HG03469 (cell line): Measurements from ENCODE around the gene NFKBIE.
A peak's percentile ranks its signal among the peaks of the same experiment; 100 is the strongest.

Experiments
- ATAC-seq: cut with Tn5 transposase; IDR thresholded peaks from one replicate; pipeline ENCODE4 v1.9.1; 2021; ENCODE audit warnings: mild to moderate bottlenecking, moderate library complexity, moderate number of reproducible peaks; ENCODE audit not compliant: unreplicated experiment

Gene NFKBIE

GRCh38 chr6:44228031-44228430, 37.3 kb downstream of the NFKBIE start:
- ATAC-seq: no peak

GRCh38 chr6:44227148-44227793, 38.1 kb downstream of the NFKBIE start:
- ATAC-seq: no peak

- ATAC-seq: no peak
These were observed 38.8 kb downstream of the NFKBIE start for GRCh38 chr6:44226368-44227147.

GRCh38 chr6:44225579-44226325, 39.6 kb downstream of the NFKBIE start:
- no peak for ATAC-seq

GRCh38 chr6:44224965-44225305, 40.4 kb downstream of the NFKBIE start:
- no peak for ATAC-seq

GRCh38 chr6:44224029-44224964, 41.1 kb downstream of the NFKBIE start:
- no peak for ATAC-seq

GRCh38 chr6:44223319-44224028, 41.9 kb downstream of the NFKBIE start, which contains the start of gene SLC29A1:
SLC29A1 (plus strand) TSS chr6:44223595; CDS start chr6:44227314, 3,719 bp downstream.
- ATAC-seq: no peak

- ATAC-seq: no peak
These were observed 42.6 kb downstream of the NFKBIE start for GRCh38 chr6:44222486-44223318.

GRCh38 chr6:44221961-44222335, 43.4 kb downstream of the NFKBIE start:
- ATAC-seq: no peak

GRCh38 chr6:44221291-44221960, 43.9 kb downstream of the NFKBIE start:
- no peak for ATAC-seq

- ATAC-seq: no peak
These were observed 44.4 kb downstream of the NFKBIE start for GRCh38 chr6:44220913-44221290.

- ATAC-seq: no peak
These were observed 45.3 kb downstream of the NFKBIE start for GRCh38 chr6:44219815-44220784.

GRCh38 chr6:44219053-44219814, 46.1 kb downstream of the NFKBIE start:
- ATAC-seq: peak; percentile 30

GRCh38 chr6:44217332-44218143, 47.8 kb downstream of the NFKBIE start:
- ATAC-seq: no peak

GRCh38 chr6:44216677-44217331, 48.5 kb downstream of the NFKBIE start, which contains the start of gene MYMX:
MYMX (plus strand) TSS chr6:44216926; CDS start chr6:44217472, 546 bp downstream.
- ATAC-seq: no peak
